Activated naive CD4-positive, alpha-beta T cell treated with Interleukin-2 at 50 U/mL for 16 hours (primary cell): ENCODE measurements around the gene ZDHHC9.

Source experiments
- DNase-seq: peaks from one replicate; pipeline ENCODE4 v3.0.0-alpha.2; 2020

The ZDHHC9 gene

GRCh38 chrX:129785160-129785947 lies 58.3 kb downstream of the ZDHHC9 start:
- DNase-seq = no peak

DNA sequence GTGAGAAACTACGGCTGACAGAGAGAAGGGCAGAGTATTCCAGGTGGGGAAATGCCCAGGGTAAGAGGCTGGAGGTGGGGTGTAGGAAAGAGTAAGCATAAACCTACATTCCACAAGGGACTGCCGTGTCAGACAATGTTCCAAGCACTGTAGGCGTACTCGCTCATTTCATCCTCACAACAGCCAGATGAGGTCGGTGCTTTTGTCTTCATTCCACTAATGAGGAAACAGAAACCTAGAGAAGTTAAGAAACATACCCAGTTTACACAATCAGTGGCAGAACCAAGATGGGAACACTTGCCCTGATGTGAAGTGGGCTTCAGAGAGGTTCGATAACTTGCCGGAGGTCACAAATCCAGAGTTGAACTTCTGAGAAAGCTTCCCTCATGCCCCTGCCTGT lies 59.3 kb downstream of the ZDHHC9 start:
- no peak for DNase-seq

GRCh38 chrX:129783291-129783713 lies 60.4 kb downstream of the ZDHHC9 start:
- peak; percentile 19 for DNase-seq

DNA sequence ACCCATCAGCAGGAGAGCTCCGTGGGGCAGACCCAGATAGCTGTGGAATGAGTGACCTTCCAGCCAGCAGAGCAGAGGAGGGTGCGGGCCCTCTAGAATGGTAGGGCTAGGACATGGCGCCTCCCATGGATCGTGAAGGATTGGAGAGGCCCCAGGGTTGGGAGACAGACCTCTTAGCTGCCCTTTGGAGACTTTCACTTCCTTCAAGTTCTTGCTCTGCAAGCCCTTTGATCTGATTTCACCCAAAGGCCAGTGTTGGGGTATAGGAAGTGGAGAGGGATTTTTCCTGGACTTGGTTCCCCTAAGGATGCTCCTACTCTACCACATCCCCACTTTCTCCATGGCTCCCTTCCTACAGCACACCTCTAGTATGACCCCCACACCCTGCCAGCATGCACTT lies 61.0 kb downstream of the ZDHHC9 start:
- no peak for DNase-seq

DNA sequence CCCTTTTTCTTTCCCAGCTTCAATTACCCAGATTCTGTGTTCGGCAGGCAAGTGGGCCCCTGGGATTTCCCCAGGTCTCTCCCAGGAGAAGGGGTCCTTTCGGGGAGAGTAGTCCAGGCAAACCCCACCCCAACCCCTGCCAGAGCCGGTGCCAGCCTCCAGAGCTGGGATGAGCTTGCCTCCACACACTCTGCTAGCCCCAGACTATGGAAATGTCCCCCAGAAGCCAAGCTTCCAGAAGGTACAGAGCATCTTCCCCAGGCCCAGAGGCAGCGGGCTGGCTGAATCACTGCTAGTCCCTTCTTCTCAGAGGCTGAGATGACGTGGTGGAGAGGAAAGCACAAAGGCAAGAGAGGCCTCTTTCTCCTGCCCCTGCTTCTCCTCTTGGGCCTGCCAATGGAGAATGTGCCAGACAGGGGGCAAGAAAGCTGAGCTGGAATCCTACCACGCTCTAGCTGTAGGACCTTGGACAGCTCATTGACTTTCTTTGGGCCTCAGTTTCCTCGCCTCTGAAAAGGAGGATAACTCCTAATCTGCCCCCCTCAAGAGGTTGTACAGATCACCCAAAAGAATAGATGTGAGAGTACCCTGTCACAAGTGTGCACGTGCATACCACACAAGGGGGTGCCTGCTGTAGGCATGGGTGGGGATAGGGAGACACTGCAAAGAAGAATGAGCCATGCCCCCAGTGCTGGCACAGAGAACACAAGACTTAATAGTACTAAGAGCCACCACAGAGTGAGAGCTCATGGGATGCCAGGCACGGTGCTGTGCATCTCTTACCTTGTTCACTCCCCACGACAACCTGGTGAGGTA lies 61.8 kb downstream of the ZDHHC9 start:
- peak; percentile 53 for DNase-seq

DNA sequence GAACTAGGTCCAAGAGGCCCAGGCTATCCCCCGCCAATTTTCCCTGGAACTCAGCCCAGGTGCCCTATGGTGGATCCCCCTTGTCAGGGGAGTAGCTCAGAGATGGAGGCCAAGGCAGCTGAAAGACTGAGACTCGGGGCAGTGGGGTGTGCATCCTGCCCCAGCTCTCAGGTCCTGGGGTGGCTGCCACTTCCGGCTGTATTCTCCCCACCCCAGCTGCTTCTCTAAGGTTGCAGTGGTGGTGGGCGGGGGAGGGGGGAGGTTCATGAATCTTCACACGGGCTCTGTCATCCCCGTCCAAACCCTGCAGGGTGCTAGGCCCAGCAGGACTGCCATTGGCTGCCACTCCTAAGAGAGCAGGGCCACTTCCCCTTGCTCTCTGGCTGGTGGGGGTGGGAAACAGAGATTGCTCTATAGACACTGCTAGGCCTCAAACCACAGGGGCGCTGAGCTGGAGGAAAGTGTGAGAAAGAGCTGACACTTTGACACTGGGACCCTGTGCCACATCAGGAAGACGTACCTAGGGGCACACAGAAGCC lies 62.5 kb downstream of the ZDHHC9 start:
- peak; percentile 83 for DNase-seq

DNA sequence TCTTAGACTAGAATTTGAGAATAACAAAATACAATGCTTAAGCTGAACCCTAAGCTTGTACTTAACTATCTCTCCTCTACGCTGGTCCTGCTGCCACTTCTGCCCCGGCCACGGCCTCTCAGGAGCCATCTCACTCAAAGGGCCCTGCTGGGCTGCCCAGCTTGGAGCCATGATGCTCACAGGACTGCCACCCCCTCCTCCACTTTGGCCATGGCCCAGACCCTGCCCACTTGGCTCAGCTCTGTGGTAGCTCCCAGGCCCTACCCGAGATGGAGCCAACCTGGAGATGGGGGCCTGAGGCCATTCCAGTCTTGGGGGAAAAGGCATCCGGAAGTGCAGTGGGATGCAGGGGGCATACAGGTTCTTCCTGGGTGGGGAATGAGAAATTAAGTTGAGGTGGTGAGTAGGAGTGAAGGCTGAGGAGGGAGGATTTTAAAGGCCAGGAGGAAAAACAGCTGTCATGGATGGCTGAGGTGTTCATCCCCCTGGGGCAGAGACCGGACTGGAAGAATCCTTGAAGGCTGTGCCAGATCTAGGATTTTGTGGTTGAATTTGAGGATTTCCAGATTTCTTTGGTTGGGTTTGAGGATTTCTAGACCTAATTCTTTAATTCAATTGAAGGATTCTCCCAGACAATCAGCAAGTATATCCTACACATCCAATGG lies 63.1 kb downstream of the ZDHHC9 start:
- no peak for DNase-seq

DNA sequence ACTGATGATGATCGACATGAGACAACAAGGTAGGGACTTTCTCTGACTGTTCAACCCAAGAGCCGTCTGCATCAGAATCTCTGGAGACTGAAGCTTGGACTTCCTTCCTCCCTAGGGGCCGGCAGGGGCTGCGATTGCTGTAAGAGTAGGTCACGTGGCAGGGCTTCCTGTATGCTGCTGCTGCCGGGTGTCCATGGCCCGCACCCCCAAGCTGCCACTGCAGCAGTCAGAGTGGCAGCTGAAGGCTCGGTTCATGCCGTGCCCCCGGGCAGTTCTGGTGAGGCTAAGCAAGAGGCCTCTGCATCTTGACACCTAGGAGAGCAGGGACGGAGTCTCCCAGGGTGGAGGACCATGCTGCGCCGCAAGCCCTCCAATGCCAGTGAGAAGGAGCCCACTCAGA lies 63.9 kb downstream of the ZDHHC9 start, which contains the start of gene SASH3:
SASH3 (plus strand) TSS at position 203 of the 400 bp plus-strand sequence; CDS start at position 352, 149 bp downstream.
- peak; percentile 50 for DNase-seq

- no peak for DNase-seq
Observed at GRCh38 chrX:129779086-129779672, 64.5 kb downstream of the ZDHHC9 start.

- peak; percentile 73 for DNase-seq
Observed at GRCh38 chrX:129777218-129778030, 66.3 kb downstream of the ZDHHC9 start.

DNA sequence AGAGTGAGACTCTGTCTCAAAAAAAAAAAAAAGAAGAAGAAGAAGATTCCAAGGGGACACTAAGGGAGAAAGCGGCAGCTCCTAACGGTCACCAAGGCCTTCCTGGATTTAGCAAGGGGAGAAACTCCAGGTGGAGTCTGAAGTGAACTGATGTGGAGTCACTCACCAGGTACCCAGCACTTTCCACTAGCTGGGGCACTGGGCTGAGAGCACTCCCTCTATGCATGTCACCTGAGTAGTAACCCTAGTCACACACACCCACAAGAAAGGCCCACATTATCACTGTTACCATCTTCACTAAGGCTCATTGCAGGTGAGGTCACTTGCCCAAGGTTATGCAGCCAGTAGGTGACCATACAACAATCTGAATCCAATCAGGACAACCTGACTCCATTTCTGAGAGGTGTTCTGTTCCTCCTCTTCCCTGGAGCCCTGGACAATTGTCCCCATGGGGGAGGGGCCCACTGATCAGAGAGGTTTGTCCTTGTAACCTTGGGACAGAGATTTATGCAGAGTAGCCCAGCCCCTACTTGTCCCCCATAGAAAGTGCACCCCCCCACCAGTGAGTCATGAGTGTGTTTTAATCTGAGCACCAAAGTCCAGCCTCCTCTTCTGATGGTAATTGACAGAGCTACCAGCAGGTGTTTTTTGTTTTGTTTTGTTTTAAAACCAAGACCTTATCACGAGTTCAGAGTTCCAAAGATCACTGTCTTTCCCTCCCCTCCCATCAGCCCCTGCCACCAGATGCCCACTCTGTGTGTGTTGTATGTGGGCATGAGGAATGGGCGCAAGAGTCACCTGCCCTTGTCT lies 69.8 kb downstream of the ZDHHC9 start:
- peak; percentile 20 for DNase-seq

DNA sequence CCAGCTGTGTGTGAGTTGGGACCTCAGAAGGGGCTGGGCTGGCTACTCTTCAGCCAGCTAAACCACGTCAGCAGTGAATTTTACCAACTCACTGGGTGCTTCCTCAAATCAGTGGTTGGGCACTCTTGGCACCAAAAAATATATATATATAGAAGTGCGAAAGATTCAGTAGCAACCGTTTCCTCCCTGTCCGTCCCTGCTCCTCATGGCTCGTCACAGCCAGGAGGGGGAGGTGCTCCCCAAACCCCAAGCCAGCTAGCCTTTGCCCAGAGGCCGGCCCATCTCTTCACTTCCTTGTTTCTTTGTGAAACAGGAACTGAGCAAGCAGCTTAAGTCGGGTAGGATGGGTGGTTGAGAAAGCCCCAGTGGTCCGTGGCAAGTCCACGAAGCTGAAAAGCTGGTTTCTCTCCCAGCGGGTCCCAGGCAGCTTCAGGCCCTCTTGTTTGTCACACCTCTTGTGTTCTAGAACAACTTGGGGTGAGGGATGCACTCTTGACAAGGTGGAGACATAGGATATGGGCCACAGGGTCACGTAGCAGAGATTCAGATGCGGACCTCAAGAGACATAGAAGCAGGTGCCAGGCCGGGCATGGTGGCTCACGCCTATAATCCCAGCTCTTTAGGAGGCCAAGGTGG lies 70.8 kb downstream of the ZDHHC9 start:
- DNase-seq = peak; percentile 37

- DNase-seq = peak; percentile 39
Observed at GRCh38 chrX:129771266-129771995, 72.3 kb downstream of the ZDHHC9 start.

GRCh38 chrX:129769467-129770154 lies 74.1 kb downstream of the ZDHHC9 start:
- peak; percentile 63 for DNase-seq

GRCh38 chrX:129768586-129769466 lies 74.9 kb downstream of the ZDHHC9 start:
- no peak for DNase-seq

DNA sequence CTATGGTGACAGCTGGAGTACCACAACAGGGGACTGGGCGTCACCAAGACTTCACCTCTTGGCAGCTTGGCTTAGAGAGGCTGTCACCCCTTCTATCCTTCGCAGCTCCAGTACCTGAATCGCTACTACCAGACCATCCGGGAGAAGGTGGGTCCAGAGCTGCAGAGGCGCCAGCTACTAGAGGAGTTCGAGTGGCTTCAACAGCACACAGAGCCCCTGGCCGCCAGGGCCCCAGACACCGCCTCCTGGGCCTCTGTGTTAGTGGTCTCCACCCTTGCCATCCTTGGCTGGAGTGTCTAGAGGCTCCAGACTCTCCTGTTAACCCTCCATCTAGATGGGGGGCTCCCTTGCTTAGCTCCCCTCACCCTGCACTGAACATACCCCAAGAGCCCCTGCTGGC lies 75.5 kb downstream of the ZDHHC9 start:
- DNase-seq = no peak

GRCh38 chrX:129763666-129764065 lies 80.0 kb downstream of the ZDHHC9 start:
- no peak for DNase-seq

- DNase-seq = no peak
Observed at GRCh38 chrX:129762448-129762847, 81.2 kb downstream of the ZDHHC9 start.
